Measurements from ENCODE around the gene SBF2. TPM values are rescaled to one million over a fixed set of nuclear protein-coding genes. Genes with fewer than 3 reads are reported as not detected.

Gene SBF2
- total RNA-seq, 1 experiment from 2014 or later = 30.2 TPM

DNA sequence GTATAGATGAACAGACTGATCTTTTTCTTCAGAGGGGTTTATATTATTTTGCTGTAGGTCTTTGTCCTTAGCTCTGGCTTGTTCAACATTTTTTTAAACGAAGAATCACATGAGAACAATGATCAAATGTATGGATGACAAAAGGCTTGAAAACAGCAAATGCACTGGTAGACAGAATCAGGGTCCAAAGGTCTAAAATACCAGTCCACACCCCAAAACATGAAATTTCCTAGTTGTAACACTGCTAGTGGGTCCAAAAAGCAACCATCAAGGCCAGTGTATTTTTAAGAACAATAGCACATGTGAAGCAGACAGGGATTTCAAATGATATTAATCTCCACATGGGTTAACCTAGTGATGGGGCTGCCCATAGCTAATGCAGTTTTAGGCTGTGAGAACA, 468.1 kb downstream of the SBF2 start:
- DNase-seq = no peak
- Histone ChIP-seq H3T11ph (ENCODE audit: low read length) (no peak overlapping the region), H3K4ac (ENCODE audit: low read depth, low read length) (no peak overlapping the region), H2BK12ac (ENCODE audit: insufficient read length, low read depth, low read length) (no peak overlapping the region), H3K27me3 (ENCODE audit: insufficient read depth, low read length) (no peaks in the 10 kb centered on the region), H2BK5ac (ENCODE audit: insufficient read length, low read length) (no peak overlapping the region), H3K79me2 (ENCODE audit: insufficient read depth, low read length) (no peaks in the 10 kb centered on the region), H3K27ac (ENCODE audit: insufficient read length, low read depth, low read length) (no peak overlapping the region), H3K9ac (ENCODE audit: extremely low read depth, insufficient read length, low read length) (no peak overlapping the region), H3K4me1 (ENCODE audit: insufficient read depth, low read length) (peaks cover 2% of the 10 kb centered on the region; the same call in 1 of the 2 replicates), H3K23ac (ENCODE audit: insufficient read length, low read depth, low read length) (no peak overlapping the region), H4K20me1 (ENCODE audit: control insufficient read depth, insufficient read depth, insufficient read length) (no peaks in the 10 kb centered on the region), H3K9me3 (ENCODE audit: control insufficient read depth, low read depth, low read length) (no peaks in the 10 kb centered on the region), H4K8ac (replicated peaks; ENCODE audit: insufficient read length, low read depth, low read length) (no peak overlapping the region), H3K14ac (ENCODE audit: insufficient read depth, low read length) (no peak overlapping the region), H2BK15ac (ENCODE audit: low read depth, low read length) (no peak overlapping the region), H2BK20ac (ENCODE audit: low read depth, low read length, poor library complexity, severe bottlenecking) (no peak overlapping the region), H3K18ac (ENCODE audit: insufficient read length, low read depth, low read length) (no peak overlapping the region), H3K23me2 (ENCODE audit: insufficient read length, low read depth, low read length, poor library complexity, severe bottlenecking) (no peaks in the 10 kb centered on the region), H4K5ac (ENCODE audit: insufficient read length, low read depth, low read length) (no peak overlapping the region), H2BK120ac (ENCODE audit: low read depth, low read length, poor library complexity, severe bottlenecking) (no peak overlapping the region), H3K56ac (ENCODE audit: insufficient read length, low read depth, low read length) (no peak overlapping the region), H3K79me1 (ENCODE audit: insufficient read depth, low read depth, low read length, poor library complexity, severe bottlenecking) (no peaks in the 10 kb centered on the region), H2AK5ac (ENCODE audit: insufficient read length, low read length) (no peak overlapping the region), H4K91ac (ENCODE audit: insufficient read length, low read depth, low read length) (no peak overlapping the region), H3K4me2 (ENCODE audit: insufficient read depth, insufficient read length, low read length) (no peak overlapping the region), H2AFZ (ENCODE audit: low read length) (no peak overlapping the region)
- Mint-ChIP-seq H3K4me3 (no peak overlapping the region), H3K36me3 (ENCODE audit: insufficient read depth in 1 of 3, low read depth in 3 of 3) (peaks cover 0 to 4% (median 4%) of the 10 kb centered on the region in 3 experiments; a peak in 1 of 7 replicates), H3K27me3 (ENCODE audit: low read depth) (no peaks in the 10 kb centered on the region), H3K27ac (no peak overlapping the region), H3K9me3 (no peaks in the 10 kb centered on the region), H3K4me1 (peaks cover 12 to 17% of the 10 kb centered on the region in 2 experiments)
- TF ChIP-seq, protein P1, sequence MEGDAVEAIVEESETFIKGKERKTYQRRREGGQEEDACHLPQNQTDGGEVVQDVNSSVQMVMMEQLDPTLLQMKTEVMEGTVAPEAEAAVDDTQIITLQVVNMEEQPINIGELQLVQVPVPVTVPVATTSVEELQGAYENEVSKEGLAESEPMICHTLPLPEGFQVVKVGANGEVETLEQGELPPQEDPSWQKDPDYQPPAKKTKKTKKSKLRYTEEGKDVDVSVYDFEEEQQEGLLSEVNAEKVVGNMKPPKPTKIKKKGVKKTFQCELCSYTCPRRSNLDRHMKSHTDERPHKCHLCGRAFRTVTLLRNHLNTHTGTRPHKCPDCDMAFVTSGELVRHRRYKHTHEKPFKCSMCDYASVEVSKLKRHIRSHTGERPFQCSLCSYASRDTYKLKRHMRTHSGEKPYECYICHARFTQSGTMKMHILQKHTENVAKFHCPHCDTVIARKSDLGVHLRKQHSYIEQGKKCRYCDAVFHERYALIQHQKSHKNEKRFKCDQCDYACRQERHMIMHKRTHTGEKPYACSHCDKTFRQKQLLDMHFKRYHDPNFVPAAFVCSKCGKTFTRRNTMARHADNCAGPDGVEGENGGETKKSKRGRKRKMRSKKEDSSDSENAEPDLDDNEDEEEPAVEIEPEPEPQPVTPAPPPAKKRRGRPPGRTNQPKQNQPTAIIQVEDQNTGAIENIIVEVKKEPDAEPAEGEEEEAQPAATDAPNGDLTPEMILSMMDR (conservative IDR thresholded peaks at IDR 0.05) = no peak
- WGBS (ENCODE audit: extremely low coverage, insufficient read length, low lambda C conversion rate) = no CpG with 5 or more reads among the region's 1 CpG

All from H9 (cell line).